Heart left ventricle (tissue), 13 donors: ENCODE results near the gene PPP1R12B.

Experiments used
- CTCF ChIP-seq, 12 donors: fragments of 200-600 bp; sonication (generic) in 4 of 12; IDR thresholded peaks; one replicate each; pipeline versions ENCODE4 v1.5.0 to v1.8.0; 2018 to 2022; ENCODE audit warnings: antibody characterized with exemption in 12 of 12, mild to moderate bottlenecking in 5 of 12
- POLR2A ChIP-seq, 2 donors: fragments of 450-650 bp; IDR thresholded peaks; one replicate each; pipeline ENCODE4 v1.6.1; 2017; ENCODE audit warnings: antibody characterized with exemption in 2 of 2, mild to moderate bottlenecking in 2 of 2, moderate library complexity in 2 of 2
- donor health status: ischemic (EF 13 %, LVEDD 7.1; RV severe dilation, severe dysfunction).
- donor health status: DM: no; HTN: yes; CAD: no.
- donor health status: DM: no; HTN: no; CAD: no.
- donor health status: ischemic (EF 25% LVEDD 6.9; RV normal size, moderate dysfunction).
- donor health status: ischemic (EF 25% LVEDD 5.7; RV mildly dilated, moderate dysfunction).
- donor health status: ischemic (EF 35%, LVEDD 5.7; RV mildly dilated, moderate dysfunction).
- donor health status: nonischemic (EF 11% LVEDD 7.7; RV severe dilation, severe dysfunction).
- donor health status: DM: yes; HTN: yes; CAD: no.
- donor health status: PGD.
- donor health status: ischemic (EF 29% LVEDD 5.4; RV normal size, mild dysfunction).
- donor health status: nonischemic (EF 23%, LVEDD 6.1; RV moderate dilation, normal function).

- no peak for TF ChIP-seq CTCF (IDR thresholded peaks at IDR 0.05)
- no peak for TF ChIP-seq POLR2A (IDR thresholded peaks at IDR 0.05)
These were observed 205.1 kb downstream of the PPP1R12B start for GRCh38 chr1:202553560-202554038.
